ENCODE measurements around the gene AKT2. TPM values are rescaled to one million over a fixed set of nuclear protein-coding genes. Genes with fewer than 3 reads are reported as not detected.

The AKT2 gene
- polyA plus RNA-seq, 5 donors: 126 to 177 (median 173) TPM

GRCh38 chr19:40274585-40275544 is 10.3 kb downstream of the AKT2 start:
- DNase-seq: no peak

- DNase-seq: no peak
Observed at GRCh38 chr19:40273469-40274360, 11.4 kb downstream of the AKT2 start.

GRCh38 chr19:40272261-40272660 is 12.9 kb downstream of the AKT2 start:
- DNase-seq: no peak

GRCh38 chr19:40271706-40272105 is 13.4 kb downstream of the AKT2 start:
- no peak for DNase-seq

GRCh38 chr19:40270362-40271089 is 14.6 kb downstream of the AKT2 start:
- DNase-seq: no peak

- DNase-seq: no peak
Observed at GRCh38 chr19:40269216-40269940, 15.8 kb downstream of the AKT2 start.

- DNase-seq: no peak
Observed at GRCh38 chr19:40267601-40267997, 17.5 kb downstream of the AKT2 start.

GRCh38 chr19:40266912-40267600 is 18.1 kb downstream of the AKT2 start:
- no peak for DNase-seq

- no peak for DNase-seq
Observed at GRCh38 chr19:40266119-40266518, 19.0 kb downstream of the AKT2 start.

GRCh38 chr19:40265763-40266099 is 19.4 kb downstream of the AKT2 start:
- no peak for DNase-seq

- no peak for DNase-seq
Observed at GRCh38 chr19:40265055-40265762, 19.9 kb downstream of the AKT2 start.

GRCh38 chr19:40264314-40265054 is 20.7 kb downstream of the AKT2 start:
- DNase-seq: no peak

GRCh38 chr19:40263440-40264313 is 21.5 kb downstream of the AKT2 start:
- DNase-seq: no peak

GRCh38 chr19:40262422-40262821 is 22.7 kb downstream of the AKT2 start:
- no peak for DNase-seq

- DNase-seq: no peak
Observed at GRCh38 chr19:40261631-40262030, 23.5 kb downstream of the AKT2 start.

- no peak for DNase-seq
Observed at GRCh38 chr19:40257096-40257517, 28.0 kb downstream of the AKT2 start.

GRCh38 chr19:40256512-40256911 is 28.6 kb downstream of the AKT2 start:
- no peak for DNase-seq

- DNase-seq: no peak
Observed at GRCh38 chr19:40255619-40256166, 29.5 kb downstream of the AKT2 start.
